A673 (cell line): Measurements from ENCODE around the gene SERPINA5. TPM values are rescaled to one million over a fixed set of nuclear protein-coding genes. Genes with fewer than 3 reads are reported as not detected.

Source experiments
- BruUV-seq: library from RNA; stranded (reverse); fragments of 400-500 nt; replicated peaks from 2 replicates; lab custom pipeline; 2021; lab: Mats Ljungman, UMichigan
- CTCF ChIA-PET: fragments of 300-600 bp; sonication (Branson Sonifier 250); formaldehyde crosslinking; loops from one replicate; lab custom pipeline; 2022; ENCODE audit warnings: antibody characterized with exemption; lab: Charles Lee
- POLR2A ChIA-PET: fragments of 300-600 bp; sonication (Branson Sonifier 250); formaldehyde crosslinking; loops from one replicate; lab custom pipeline; 2022; ENCODE audit warnings: antibody characterized with exemption; ENCODE audit not compliant: low non-redundant PET; lab: Charles Lee
- DNase-seq: peaks from one replicate; pipeline ENCODE4 v3.0.0-alpha.2; 2015; ENCODE audit warnings: low spot score
- H3K27ac ChIP-seq: fragments of 200-600 bp; sonication (generic); 2 replicates; pipeline ENCODE4 v1.5.1; 2016; ENCODE audit warnings: mixed run types, low read depth, mild to moderate bottlenecking, mixed read lengths, antibody characterized with exemption, low read length; ENCODE audit not compliant: poor library complexity, severe bottlenecking
- H3K27me3 ChIP-seq: fragments of 200-600 bp; sonication (generic); replicated peaks from 2 replicates; pipeline ENCODE4 v1.6.1; 2017; ENCODE audit warnings: mixed run types, low read depth, mild to moderate bottlenecking, mixed read lengths, antibody characterized with exemption, low read length; ENCODE audit not compliant: insufficient read depth, poor library complexity
- H3K36me3 ChIP-seq: fragments of 200-600 bp; sonication (generic); 2 replicates; pipeline ENCODE4 v1.6.1; 2016; ENCODE audit warnings: mixed run types, mild to moderate bottlenecking, mixed read lengths, antibody characterized with exemption, low read length; ENCODE audit not compliant: insufficient read depth, poor library complexity, severe bottlenecking
- H3K4me1 ChIP-seq: fragments of 200-600 bp; sonication (generic); 2 replicates; pipeline ENCODE4 v1.6.1; 2017; ENCODE audit warnings: mixed run types, mild to moderate bottlenecking, mixed read lengths, antibody characterized with exemption, low read length; ENCODE audit not compliant: insufficient read depth, poor library complexity, severe bottlenecking
- H3K4me3 ChIP-seq: fragments of 200-600 bp; sonication (generic); 2 replicates; pipeline ENCODE4 v1.5.1; 2016; ENCODE audit warnings: low read depth, mixed run types, mild to moderate bottlenecking, mixed read lengths, low read length; ENCODE audit not compliant: poor library complexity, severe bottlenecking
- H3K9me3 ChIP-seq: fragments of 200-600 bp; sonication (generic); 2 replicates; pipeline ENCODE4 v1.6.1; 2016; ENCODE audit warnings: mixed run types, low read depth, mild to moderate bottlenecking, mixed read lengths, antibody characterized with exemption, low read length; ENCODE audit not compliant: poor library complexity, severe bottlenecking
- EZH2 ChIP-seq: fragments of 200-600 bp; sonication (generic); IDR thresholded peaks from 2 replicates; pipeline ENCODE4 v1.6.1; 2017; ENCODE audit warnings: borderline replicate concordance, low read depth, mild to moderate bottlenecking, mixed read lengths, antibody characterized with exemption, low read length; ENCODE audit not compliant: poor library complexity, severe bottlenecking
- intact Hi-C: fragments of 100-400 bp; cut with micrococcal nuclease; formaldehyde crosslinking; loops from one replicate; pipeline ENCODE4 v1.10.0; 2022; ENCODE audit not compliant: unreplicated experiment
- total RNA-seq: library from RNA; stranded (reverse); gene quantifications from 2 replicates; pipeline ENCODE4 v1.2.3, GENCODE V29; 2021
- TF ChIP-seq, protein P1 (sequence below): fragments of 300-800, 200-600 bp; sonication (generic); conservative IDR thresholded peaks from 2 replicates; pipeline ENCODE4 v1.5.1; 2017; ENCODE audit warnings: low read depth, mild to moderate bottlenecking, antibody characterized with exemption, low read length, moderate library complexity, mixed read lengths

The SERPINA5 gene
- total RNA-seq, 1 experiment from 2014 or later: not detected

DNA sequence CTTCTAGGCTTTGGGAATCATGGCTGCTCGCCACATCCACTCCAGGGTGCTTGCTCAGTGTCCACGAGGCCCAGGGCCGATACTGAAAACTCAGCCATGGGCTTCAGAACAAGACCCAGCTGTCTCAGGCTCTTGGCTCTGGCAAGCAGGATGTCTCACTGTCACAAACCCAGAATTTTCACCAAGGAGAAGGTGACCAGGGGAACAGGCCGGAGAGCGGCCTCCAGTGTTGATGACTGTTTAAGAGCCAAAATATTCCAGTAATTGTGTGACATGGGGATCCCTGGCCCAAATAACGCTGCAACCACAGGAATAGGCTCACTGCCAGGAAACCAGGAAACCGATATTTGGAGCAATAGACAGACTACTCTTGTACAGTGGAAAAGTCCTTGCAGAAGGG lies 9.8 kb upstream of the SERPINA5 start:
- intact Hi-C loops: no loop called here
- TF ChIP-seq EZH2: no peak
- TF ChIP-seq, protein P1, sequence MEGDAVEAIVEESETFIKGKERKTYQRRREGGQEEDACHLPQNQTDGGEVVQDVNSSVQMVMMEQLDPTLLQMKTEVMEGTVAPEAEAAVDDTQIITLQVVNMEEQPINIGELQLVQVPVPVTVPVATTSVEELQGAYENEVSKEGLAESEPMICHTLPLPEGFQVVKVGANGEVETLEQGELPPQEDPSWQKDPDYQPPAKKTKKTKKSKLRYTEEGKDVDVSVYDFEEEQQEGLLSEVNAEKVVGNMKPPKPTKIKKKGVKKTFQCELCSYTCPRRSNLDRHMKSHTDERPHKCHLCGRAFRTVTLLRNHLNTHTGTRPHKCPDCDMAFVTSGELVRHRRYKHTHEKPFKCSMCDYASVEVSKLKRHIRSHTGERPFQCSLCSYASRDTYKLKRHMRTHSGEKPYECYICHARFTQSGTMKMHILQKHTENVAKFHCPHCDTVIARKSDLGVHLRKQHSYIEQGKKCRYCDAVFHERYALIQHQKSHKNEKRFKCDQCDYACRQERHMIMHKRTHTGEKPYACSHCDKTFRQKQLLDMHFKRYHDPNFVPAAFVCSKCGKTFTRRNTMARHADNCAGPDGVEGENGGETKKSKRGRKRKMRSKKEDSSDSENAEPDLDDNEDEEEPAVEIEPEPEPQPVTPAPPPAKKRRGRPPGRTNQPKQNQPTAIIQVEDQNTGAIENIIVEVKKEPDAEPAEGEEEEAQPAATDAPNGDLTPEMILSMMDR: no peak
- no peaks in the 10 kb centered on the region for H3K9me3 ChIP-seq
- no peaks in the 10 kb centered on the region for H3K27me3 ChIP-seq
- H3K4me1 ChIP-seq: no peaks in the 10 kb centered on the region
- no peaks in the 10 kb centered on the region for H3K36me3 ChIP-seq
- H3K27ac ChIP-seq: no peak overlapping the region
- DNase-seq: no peak
- no TSS peak for BruUV-seq
- CTCF ChIA-PET: no interaction called here
- H3K4me3 ChIP-seq: no peak overlapping the region
- POLR2A ChIA-PET: no interaction called here

DNA sequence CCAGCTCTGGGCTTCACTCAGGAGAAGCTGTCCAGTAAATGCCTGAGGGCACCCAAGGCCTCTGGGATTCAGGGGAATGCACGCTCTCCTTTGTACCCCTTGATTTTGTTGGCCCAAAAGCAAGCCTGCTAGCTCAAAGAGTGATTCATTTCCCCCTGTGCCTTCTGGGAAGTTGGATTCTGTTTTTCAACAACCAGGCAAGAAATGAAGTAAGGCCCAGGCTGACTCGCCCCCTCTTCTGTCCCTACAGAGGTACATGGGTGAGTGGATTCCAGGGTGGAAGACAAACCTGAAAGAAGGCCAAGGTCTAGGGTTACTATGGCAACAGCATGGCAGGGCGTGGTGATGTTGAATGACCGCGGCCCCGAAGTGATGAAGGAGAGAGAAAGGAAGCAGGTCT lies 9.3 kb upstream of the SERPINA5 start:
- DNase-seq: no peak
- H3K27me3 ChIP-seq: no peaks in the 10 kb centered on the region
- H3K9me3 ChIP-seq: no peaks in the 10 kb centered on the region
- POLR2A ChIA-PET: no interaction called here
- H3K4me1 ChIP-seq: no peaks in the 10 kb centered on the region
- H3K27ac ChIP-seq: no peak overlapping the region
- no TSS peak for BruUV-seq
- no peaks in the 10 kb centered on the region for H3K36me3 ChIP-seq
- CTCF ChIA-PET: no interaction called here
- no peak for TF ChIP-seq EZH2
- TF ChIP-seq, protein P1: no peak
- no peak overlapping the region for H3K4me3 ChIP-seq
- intact Hi-C loops: no loop called here

DNA sequence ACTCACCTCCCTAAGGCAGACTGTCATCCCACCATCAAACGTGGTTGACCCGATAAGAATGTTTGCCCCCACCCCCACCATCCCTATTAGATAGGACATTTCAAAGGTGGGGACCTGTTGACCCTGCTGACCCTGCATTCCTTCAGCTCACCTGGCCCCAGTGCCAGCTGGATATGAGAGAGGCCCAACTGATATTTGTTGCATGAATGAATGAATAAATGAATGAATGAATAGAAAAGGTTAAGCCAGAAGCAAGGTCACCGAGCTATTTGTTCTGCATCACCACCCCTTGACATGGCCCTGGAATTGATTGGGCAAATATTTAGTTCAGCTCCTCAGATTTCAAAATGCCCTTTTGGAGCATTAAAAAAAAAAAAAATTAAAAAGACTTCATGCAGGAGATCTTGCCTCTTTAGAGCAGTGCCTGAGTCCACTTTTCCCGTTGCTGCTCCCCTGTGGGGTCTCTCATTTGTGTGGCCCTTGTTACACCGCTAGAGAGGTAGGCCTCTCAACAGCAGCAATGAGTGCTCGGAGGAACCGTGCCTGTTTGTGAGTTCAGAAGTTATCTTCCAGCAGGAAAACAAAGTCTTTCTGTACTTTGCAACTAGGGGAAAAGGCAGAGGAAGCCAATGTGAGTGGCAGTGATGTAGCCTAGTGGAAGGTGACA lies 8.5 kb upstream of the SERPINA5 start:
- H3K27ac ChIP-seq: no peak overlapping the region
- ChIA-PET POLR2A (no interaction called here), CTCF (interaction anchor here (0.7 kb wide), 1 partner anchor 146 kb away, joined by 3 read pairs; no protein-coding TSS in a partner anchor)
- no peak for DNase-seq
- H3K4me1 ChIP-seq: no peaks in the 10 kb centered on the region
- H3K27me3 ChIP-seq: no peaks in the 10 kb centered on the region
- TF ChIP-seq, protein P1: no peak
- no peak for TF ChIP-seq EZH2
- H3K9me3 ChIP-seq: no peaks in the 10 kb centered on the region
- H3K36me3 ChIP-seq: no peaks in the 10 kb centered on the region
- no peak overlapping the region for H3K4me3 ChIP-seq
- intact Hi-C loops: no loop called here
- BruUV-seq: no TSS peak
